ENCODE results near the gene SOHLH1. TPM values are rescaled to one million over a fixed set of nuclear protein-coding genes. Genes with fewer than 3 reads are reported as not detected.

Gene SOHLH1
- total RNA-seq, 1 donor from 2014 or later = not detected

DNA sequence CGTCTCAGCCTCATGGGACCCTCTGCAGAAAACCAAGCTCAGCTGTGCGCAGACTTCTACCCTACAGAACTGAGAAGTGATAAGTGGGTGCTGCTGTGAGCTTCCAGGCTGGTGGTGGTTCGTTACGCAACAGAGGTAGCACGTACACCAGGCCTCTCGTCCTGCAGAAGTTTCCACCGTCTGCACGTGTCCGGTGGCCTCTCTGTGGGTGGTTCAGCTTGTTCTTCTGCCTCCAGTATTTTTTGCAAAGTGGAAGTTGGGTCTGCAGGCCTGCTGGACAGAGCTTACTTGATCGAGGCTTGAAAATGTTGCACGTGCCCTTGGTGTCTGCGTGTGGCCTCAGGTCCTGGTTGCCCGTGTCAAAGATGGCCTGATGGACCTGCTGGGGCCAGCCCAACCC, 30.2 kb upstream of the SOHLH1 start:
- DNase-seq (ENCODE audit: low read depth, low spot score) = no peak

DNA sequence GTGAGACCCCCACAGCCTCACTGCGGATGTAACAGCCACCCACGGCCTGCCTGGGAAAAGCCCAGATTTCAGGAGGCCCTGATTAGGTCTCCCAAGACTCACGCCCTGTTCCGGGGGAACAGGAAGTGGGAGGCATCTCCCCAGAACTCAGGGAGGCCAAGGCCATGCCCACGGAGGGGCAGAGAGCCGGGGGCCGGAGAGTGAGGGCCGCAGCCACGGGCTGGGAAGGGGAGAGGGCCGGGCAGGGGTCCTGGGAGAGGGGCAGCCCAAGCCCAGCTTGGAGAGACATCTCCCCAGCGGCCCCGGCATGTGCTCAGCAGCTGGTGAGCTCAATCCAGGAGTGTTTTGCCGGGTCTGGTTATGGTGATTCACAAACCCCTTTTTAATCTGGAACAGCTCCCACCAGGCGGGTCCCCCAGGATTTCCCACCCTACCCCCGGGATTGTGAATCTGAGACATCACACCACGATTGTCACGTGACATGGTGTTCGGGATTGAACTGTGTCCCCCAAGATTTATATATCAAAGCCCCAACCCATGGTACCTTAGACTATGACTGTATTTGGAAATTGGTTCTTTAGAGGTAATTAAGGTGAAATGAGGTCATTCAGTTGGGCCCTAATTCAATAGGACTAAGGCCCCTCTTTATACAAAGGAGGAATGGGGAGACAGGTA, 29.3 kb upstream of the SOHLH1 start:
- no peak for DNase-seq (ENCODE audit: low read depth, low spot score)

DNA sequence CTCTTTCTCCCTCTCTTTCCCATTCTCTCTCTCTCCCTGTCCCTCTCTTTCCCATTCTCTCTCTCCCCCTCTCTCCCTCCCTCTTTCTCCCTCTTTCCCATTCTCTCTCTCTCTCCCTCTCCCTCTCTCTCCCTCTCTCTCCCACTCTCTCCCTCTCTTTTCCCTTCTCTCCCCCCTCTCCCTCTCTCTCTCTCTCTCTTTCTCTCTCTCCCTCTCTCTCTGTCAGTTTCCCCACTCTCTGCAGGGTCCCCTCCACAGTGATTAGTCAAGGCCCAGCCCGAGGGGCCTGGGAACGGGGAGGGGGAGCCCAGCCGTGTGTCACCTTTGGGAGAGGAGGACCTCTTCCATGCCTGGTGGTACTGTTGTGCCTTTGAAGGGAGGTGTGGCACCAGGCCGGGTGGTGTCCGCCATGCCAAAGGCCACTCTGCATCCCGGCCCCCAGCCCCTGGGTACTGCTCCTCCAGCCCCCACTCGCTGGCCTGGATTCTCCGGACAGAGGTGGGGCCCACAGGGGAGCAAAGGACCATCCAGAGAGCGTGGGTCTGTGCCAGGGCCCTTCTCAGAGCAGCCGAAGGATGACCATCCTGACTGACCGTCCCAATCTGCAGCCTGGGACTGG, 28.1 kb upstream of the SOHLH1 start:
- no peak for DNase-seq (ENCODE audit: low read depth, low spot score)

DNA sequence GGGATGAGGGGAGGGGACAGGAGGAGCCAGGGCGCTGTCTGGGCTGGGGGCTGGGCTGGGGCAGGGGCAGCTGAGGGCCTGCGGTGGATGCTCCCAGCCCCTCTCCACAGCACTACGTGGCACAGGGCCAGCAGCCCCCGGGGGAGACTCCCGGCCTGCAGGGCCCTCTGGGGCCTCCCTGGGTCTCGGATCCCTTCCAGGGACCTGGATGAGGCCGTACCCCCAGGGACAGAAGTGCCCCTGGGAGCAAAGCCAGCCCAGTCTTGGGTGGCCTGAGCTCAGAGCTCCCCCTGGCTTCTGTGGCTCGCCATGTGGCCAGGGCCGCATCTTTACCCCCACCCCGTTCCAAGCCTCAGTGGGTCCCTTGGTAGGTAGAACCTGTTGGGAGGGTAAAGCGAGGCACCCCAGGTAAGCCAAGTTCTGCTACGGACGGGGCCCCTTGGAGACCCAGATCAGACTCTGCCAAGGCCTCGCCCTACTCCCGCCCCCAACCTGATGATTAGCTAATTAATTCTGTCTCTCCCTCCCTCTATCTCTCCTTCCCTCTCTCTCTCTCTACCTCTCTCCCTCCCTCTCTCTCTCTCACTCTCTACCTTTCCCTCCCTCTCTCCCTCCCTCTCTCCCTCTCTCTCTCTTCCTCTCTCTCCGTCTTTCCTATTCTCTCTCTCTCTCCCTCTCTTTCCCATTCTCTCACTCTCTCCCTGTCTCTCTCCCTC, 27.0 kb upstream of the SOHLH1 start:
- no peak for DNase-seq (ENCODE audit: low read depth, low spot score)

DNA sequence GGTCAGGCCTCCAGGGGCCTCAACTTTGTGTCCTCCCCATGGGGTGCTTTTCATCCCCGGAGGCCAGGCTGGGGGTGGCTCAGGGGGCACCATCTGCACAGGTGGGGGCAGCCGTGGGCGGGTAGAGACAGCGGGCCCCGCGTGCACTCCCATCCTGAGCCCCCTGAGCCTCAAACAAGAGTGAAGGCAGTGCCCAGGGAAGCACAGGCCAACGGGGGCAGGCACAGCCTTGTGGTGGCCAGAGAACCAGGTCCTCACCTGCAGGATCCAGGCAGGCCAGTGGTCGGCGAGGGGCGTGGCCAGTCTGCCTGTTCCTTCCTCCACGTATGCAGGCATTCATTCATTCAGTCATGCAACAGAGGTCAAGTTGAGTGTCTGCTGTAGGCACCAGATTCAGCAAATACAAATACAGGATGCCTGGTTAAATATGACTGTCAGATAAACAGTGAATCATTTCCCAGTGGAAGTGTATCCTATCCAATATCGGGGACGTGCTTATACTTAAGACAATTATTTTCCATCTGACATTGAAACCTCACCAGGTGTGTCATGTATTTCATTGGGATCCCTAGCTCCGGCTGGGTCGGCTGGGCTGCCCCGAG, 25.0 kb upstream of the SOHLH1 start:
- DNase-seq (ENCODE audit: low read depth, low spot score) = peak; percentile 80

DNA sequence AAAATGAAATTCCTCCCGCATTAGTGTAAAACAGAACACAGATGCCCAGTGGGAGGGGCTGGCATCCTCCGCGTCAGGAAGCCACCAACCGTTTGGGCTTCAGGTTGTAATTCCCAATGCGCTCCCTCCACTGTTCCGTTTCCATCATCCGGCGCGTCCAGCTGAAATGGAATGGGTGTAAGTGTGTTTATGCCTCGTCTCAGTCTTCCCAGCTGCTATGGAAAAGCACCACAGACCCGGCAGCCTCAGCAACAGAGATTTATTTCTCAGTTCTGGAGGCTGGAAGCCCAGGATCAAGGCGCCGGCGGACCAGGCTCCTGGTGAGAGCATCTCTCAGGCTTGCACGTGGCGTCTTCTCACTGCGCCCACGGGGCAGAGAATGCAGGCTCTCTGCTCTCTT, 23.1 kb upstream of the SOHLH1 start:
- DNase-seq (ENCODE audit: low read depth, low spot score) = no peak

DNA sequence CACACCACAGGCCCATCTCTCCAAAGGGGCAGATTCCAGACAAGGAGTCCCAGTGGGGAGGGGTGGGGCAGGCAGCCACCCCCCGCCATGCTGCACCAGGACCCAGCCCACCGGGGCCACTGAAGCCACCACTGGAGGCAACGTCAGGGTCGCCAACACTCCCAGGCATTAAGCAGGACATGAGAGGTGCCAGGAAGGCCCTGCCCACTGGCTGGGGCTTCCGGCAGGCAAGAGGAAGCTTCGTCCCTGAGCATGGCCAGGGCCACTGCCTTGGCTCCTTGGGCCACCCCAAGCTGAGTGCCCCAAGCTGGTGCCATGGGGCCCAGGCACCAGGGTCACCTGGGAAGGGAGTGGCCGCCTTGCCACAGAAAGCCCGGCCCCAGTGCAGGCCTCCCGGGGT, 20.2 kb upstream of the SOHLH1 start:
- no peak for DNase-seq (ENCODE audit: low read depth, low spot score)

DNA sequence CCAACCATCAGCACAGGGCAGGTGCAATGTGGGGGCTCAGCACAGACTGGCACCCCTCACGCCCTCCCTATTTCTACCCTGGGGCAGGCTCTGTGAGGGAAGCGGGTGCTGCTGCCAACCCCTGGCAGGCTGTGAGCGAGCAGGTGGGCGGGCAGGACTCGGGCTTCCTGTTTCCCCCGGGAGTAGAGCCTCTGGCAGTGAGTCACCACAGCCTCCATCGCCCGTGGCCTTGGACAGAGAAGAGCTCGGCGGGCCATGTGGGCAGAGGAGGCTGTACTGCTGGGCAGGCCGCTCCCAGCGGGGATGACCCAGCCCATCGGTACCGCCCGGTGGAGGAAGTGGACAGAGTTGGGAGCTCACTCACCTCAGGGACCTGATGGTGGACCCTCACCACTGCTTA, 19.3 kb upstream of the SOHLH1 start:
- peak; percentile 47 for DNase-seq (ENCODE audit: low read depth, low spot score)

DNA sequence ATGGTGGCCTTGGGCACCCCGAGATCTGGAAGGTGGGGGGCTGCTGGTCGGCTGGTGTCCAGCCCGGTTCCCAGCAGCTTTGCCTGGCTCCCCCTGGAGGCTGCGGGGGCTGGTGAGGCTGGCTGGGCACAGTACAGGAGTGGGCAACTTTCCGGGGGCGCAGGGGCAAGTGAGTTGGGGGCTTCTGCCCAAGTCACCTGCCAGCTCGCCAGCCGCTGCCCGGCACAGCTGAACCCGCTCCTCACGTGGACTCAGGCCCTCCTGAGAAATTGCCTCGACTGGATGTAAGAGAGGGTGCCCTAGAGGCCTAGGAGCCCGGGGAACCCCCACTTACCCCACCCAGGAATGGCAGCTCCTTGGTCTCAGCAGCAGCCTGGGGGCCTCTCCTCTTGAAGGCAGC, 18.1 kb upstream of the SOHLH1 start:
- DNase-seq (ENCODE audit: low read depth, low spot score) = no peak

DNA sequence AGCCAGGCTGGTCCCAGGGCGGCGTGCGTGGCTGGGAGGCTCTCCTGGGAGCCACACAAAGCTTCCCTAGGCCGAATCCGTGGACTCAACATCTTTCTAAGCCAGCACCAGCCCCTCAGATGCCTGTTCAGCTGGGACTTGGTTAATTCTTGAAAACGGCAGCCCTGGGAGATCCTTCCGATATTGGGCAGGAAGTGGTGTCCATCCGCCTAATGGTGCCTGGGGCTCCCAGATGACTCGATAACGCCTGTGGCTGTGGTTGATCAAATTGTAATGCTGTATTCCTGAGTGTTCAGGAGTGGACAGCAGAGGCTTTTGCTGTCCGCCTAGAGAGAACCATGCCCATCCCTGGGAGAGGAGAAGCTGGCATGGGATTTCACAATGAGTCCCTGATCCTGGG, 16.8 kb upstream of the SOHLH1 start:
- no peak for DNase-seq (ENCODE audit: low read depth, low spot score)

DNA sequence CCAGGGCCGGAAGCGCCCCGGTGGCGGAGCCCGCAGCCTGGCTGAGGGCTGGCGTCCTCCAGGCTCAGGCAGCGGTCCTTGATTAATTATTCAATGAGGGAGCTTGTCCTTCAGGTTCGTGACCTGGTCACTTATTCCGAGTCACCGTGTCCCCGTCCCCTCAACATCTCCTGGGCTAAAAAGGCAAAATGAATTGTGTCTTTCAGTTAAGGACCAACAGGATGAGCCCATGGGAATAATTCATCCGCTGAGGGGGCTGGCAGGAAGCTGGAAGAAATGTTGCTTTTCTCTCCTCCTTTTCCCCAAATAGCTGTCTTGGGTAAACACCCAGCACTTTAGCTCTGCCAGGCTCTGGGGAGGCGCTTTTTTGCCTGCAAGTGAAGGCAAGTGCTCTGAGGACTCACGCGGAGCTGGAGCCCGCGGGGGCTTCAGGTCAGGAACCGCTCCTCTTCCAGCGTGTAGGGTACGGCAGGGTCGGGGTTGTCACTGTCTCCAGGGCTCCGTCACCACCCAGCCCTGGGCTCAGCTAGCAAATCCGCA, 15.8 kb upstream of the SOHLH1 start:
- no peak for DNase-seq (ENCODE audit: low read depth, low spot score)

DNA sequence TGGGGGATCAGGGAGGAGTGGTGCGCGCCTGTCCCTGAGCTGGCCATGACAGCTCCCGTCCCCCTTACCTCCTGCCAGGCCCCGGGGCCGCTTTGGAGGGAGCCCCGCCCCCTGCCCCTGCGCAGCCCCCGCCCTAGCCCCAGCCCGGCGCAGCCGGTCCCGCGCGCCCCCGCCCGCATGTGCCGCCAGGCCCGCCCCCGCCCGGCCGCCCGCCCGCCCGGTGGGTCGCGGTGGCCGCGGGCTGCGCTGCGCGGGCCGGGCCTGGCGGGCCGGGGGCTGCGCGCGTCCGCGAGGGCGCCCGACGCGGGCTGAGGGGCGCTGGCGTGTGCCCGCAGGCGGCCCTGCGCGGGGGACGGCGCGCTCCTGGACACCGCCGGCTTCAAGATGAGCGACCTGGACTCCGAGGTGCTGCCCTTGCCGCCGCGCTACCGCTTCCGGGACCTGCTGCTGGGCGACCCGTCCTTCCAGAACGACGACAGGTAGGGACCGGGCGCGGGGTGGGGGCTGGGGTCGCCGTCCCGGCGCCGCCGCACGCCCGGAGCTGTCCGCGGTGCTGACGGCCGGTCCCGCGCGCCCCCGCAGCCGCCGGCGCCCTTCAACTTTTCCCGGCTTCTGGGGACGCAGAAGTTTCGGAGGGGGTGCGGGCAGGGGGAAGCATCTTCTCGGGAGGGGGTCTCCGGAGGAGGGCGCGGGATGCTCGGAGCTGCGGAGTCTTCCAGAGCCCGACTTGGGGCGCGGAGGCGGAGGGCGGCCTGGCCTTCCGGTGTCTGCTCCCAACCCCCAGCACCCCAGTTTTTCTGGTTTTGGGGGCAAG, 15.2 kb upstream of the SOHLH1 start:
- no peak for DNase-seq (ENCODE audit: low read depth, low spot score)

DNA sequence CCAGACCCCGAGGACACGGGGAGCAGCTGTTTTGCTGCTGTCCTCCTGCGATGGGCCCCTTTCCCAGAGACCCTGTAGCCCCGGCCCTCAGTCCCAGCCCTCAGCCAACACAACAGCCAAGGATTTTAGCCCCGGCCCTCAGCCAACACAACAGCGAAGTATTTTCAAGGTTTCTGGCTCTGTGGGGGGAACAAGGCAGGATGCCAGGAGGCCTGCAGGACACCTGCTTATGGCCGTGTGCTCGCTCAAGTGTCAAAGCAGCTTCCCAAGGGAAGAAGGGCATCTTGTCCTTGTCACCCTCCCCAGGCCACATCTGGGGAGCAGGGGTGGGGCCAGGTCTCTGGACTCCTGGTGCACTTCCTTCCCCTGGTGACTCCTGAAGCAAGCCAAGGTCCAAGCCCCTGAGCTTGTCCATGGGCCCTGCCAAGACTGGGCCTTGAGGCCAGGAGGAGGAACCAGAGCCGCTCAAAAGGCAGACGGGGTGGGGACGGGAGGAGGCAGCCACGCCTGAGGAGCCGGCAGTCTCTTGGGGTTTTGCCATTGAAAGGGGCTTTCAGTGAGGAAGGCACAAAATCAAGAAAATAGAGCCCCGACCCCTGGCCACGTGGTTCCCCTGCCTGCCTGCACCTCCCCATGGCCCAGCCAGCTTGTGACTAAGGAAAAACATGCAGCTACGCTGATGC, 13.5 kb upstream of the SOHLH1 start:
- no peak for DNase-seq (ENCODE audit: low read depth, low spot score)

DNA sequence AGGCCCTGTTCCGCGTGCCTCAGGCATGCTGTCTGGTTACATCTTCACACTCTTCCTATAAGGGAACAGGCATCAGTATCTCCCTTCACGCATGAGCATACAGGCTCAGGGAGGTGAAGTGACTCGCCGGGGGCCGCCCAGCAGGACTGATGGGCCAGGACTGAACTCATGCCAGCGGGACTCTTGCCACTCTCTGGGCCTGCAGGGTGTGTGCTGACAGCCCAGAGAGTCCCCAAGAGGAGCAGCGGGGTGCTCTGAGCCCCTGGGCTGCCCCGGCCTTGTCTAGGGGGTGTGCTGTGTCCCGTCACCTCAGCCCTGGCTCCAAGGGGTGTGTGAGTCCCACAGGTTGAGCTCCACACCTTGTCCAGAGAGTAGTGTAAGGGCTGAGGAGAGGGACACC, 12.6 kb upstream of the SOHLH1 start:
- no peak for DNase-seq (ENCODE audit: low read depth, low spot score)

DNA sequence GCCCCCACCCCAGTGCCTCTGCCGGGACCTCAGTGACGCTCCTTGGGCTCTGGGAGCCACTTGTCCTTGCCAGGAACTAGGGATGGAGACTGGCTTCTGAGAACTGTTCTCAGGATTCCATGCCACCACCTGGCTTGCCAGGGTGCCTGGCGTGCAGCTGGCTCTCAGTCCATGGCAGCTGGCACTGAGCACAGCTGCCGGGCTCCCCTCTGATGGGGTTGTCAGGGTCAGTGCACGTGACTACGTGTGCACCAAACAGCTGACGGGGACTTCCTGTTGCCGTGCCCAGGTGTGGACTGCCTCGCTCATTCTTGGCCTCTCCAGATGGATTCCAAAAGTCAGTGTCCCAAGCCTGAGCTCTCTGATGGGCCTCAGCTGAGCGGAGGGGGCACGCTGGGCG, 12.1 kb upstream of the SOHLH1 start:
- DNase-seq (ENCODE audit: low read depth, low spot score) = no peak

DNA sequence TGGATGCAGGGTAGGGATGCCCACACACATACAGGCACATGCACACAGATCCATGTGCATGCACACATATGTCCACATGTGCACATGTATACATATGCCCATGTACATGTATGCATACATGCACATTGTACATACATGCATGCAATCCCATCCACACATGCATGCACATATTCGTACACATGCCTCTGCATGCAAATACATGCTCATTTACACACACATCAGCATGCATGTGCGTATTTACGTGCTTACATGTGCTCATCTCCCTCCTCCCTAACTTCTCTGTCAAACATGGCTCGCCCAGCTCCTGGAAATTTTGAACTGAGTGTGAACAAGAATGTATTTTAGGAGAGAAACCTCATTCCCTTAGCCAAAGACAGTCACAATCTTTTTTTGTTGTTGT, 8.9 kb upstream of the SOHLH1 start:
- no peak for DNase-seq (ENCODE audit: low read depth, low spot score)

DNA sequence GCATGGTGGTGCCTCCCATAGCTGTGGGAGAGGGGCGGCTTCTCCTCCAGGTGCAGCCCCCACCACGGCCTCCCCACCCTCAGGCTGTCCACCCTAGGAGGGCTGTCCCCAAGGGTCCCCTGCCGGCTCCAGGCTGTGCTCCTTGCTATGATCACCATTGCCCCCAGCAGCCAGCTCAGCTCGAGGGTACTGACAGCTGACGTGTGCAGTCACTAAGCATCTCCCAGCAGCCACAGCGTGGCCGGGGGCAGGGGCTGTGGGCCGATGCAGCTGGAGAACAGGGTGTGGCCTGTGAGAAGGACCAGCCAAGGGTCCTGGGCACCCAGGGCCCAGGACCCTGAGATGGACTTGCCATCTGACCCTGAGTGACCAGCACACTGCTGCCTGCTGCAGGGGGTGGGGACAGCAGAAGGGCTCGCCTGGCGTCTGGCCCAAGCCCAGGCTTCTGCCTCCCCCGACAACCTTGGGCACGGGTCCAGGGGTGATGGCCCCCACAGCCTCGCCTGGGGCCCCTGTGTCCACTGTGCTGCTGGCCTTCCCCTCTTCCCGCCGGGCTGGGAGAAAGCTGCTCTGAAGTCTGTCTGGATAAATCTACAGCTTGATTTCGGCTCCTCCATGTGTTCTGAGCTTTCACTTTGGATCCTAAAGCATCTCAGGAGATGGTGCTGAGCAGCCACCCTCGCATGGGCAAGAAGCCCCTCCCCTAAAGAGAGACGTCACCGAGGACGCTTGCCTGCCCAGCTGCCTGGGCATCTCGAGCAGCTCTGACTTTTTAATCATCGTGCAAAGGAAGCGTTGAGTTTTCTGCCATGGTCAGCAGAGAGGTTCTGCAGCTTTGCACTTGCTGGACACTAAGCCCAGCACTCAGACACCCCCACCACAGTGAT, 8.2 kb upstream of the SOHLH1 start:
- DNase-seq (ENCODE audit: low read depth, low spot score) = no peak

DNA sequence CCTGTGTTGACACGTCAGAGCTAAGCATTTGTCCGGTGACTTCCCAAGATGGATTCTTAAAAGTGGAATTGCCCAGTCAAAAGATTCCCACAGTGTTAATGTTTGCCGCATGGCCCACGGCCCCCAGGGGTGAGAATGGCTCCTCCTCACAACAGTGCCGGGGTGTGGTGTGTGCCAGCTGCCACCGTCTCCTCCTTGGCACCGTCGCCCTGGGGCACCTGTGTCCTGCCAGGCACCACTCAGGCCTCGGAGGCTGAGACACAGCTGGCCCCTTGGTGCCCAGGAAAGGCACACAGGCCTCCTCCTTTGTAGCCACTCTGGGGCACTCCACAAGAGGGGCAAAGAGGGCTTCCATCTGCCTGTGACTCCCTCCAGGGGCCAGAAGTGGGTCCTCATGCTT, 7.0 kb upstream of the SOHLH1 start:
- DNase-seq (ENCODE audit: low read depth, low spot score) = no peak

DNA sequence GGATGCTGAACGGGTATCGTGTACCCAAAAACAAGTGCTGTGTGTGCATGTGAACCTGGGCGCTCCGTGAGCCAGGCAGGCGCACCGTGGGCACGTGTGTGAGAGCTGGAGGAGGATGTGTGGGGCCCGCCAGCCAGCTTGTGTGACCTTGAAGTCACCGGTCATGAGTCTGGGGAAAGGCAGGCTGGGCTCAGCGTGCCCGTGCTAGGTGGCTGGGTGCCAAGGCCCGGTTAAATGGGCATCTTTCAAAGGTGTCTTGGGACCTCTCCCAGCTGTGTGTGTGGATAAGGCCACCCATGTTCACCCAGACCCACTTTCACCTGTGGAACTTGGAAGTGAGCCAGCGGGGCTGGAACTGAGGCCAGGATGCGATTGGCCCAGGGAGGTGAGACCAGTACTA, 6.1 kb upstream of the SOHLH1 start:
- no peak for DNase-seq (ENCODE audit: low read depth, low spot score)

DNA sequence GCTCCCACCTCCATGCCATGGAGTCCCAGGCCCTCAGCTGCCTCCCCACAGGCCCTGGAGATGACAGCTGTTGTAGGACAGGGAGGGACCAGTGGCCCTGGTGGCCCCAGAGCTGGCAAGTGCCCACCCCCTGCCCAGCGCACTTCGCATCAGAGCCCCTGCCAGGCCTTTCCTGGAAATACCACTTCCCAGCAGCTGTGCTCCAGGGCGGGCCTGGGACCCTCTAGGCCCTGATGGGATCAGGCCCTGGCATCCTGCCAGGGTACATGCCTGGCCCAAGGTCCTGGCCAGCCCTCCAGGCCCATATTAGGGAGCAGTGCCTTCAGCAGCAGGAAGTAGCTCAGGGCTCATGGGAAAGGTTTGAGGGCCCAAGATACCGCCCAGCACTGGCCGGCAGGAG, 5.2 kb upstream of the SOHLH1 start:
- no peak for DNase-seq (ENCODE audit: low read depth, low spot score)

Measured in pulmonary artery endothelial cell (primary cell).